ENCODE results near the gene TNS3.

TNS3 gene

DNA sequence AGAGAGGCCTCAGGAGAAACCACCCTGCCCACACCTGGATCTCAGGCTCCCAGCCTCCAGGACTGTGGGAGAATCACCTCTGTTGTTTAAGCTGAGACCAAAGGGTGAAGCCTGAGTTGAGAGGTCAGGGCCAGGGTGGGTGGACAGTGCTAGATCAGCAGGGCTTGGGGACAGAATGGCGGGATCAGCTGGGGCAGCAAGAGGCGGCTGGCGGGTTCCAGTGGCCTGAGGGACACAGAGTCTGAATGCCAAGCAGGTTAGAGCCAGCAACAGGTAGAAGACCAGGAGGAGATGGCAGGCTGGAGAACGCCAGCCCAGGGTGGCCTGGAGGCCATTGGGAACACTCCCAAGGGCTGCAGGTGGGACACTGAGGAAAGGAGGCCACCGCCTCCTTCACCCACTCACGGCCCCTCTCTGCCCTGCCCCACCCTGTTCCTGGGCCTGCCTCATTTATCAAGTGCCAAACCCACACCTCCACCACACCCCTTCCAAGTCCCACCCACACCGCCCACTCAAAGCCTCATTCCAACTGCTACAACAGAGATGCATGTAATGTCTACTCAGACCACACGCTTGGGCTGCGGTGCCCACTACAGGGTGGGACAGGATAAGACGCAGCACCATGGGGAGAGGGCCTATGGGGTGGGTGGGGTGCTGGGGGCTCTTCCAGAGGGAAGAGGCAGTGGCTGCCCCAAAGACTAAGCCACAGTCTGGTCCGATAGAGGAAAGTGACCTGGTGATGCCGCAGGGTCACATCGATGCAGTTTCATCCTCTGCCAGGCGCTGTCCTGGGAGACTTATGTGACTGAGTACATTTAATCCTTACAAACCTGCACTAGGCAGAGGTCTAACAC is 173.9 kb downstream of the TNS3 start:
- Mint-ChIP-seq H3K4me3 (no peak overlapping the region), H3K9me3 (ENCODE audit: low read depth) (no peaks in the 10 kb centered on the region), H3K27ac (no peak overlapping the region), H3K27me3 (no peaks in the 10 kb centered on the region), H3K4me1 (ENCODE audit: low read depth) (peaks cover 10% of the 10 kb centered on the region), H3K36me3 (no peaks in the 10 kb centered on the region)

GRCh38 chr7:47407136-47407535 is 174.8 kb downstream of the TNS3 start:
- H3K27me3 Mint-ChIP-seq = no peaks in the 10 kb centered on the region
- H3K4me3 Mint-ChIP-seq = no peak overlapping the region
- H3K27ac Mint-ChIP-seq = no peak overlapping the region
- H3K9me3 Mint-ChIP-seq (ENCODE audit: low read depth) = no peaks in the 10 kb centered on the region
- peaks cover 10% of the 10 kb centered on the region for H3K4me1 Mint-ChIP-seq (ENCODE audit: low read depth)
- no peaks in the 10 kb centered on the region for H3K36me3 Mint-ChIP-seq

- no peaks in the 10 kb centered on the region for H3K27me3 Mint-ChIP-seq
- H3K27ac Mint-ChIP-seq = no peak overlapping the region
- no peak overlapping the region for H3K4me3 Mint-ChIP-seq
- H3K9me3 Mint-ChIP-seq (ENCODE audit: low read depth) = no peaks in the 10 kb centered on the region
- peaks cover 10% of the 10 kb centered on the region for H3K4me1 Mint-ChIP-seq (ENCODE audit: low read depth)
- no peaks in the 10 kb centered on the region for H3K36me3 Mint-ChIP-seq
Measured at GRCh38 chr7:47406801-47407129, 175.1 kb downstream of the TNS3 start.

GRCh38 chr7:47405921-47406800 is 175.8 kb downstream of the TNS3 start:
- H3K4me3 Mint-ChIP-seq = no peak overlapping the region
- no peaks in the 10 kb centered on the region for H3K9me3 Mint-ChIP-seq (ENCODE audit: low read depth)
- H3K36me3 Mint-ChIP-seq = no peaks in the 10 kb centered on the region
- no peaks in the 10 kb centered on the region for H3K27me3 Mint-ChIP-seq
- H3K4me1 Mint-ChIP-seq (ENCODE audit: low read depth) = peaks cover 10% of the 10 kb centered on the region
- no peak overlapping the region for H3K27ac Mint-ChIP-seq

DNA sequence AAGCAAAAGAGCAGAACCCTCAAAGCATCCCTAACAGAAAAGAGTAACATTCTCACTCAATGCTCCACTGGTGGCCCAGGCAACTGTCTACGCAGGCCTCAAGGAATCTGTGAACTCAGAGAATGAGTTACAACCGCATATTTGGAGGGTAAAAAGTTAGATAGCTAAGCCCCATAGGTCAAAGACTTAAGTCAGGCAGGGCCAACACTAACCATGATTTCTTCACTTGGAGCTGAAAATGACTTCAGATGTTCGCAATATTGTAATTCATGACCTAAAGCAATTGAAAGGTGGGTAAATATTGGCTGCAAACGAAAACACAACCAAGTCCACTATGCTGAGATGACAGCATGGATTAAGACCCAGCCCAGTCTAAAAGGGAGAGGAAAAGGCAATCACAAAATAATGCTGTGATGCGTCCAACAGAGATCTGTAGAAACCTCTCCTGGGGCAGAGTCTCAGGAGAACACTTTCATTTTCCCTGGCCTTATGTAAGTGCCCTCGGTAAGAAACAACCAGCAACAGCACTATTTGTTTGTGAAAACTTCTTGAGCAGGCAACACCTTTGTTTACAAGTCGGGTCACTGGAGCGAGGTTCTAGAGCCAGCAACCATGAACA is 176.5 kb downstream of the TNS3 start:
- Mint-ChIP-seq H3K4me3 (no peak overlapping the region), H3K27ac (no peak overlapping the region), H3K27me3 (no peaks in the 10 kb centered on the region), H3K36me3 (no peaks in the 10 kb centered on the region), H3K9me3 (ENCODE audit: low read depth) (no peaks in the 10 kb centered on the region), H3K4me1 (ENCODE audit: low read depth) (peaks cover 10% of the 10 kb centered on the region)

DNA sequence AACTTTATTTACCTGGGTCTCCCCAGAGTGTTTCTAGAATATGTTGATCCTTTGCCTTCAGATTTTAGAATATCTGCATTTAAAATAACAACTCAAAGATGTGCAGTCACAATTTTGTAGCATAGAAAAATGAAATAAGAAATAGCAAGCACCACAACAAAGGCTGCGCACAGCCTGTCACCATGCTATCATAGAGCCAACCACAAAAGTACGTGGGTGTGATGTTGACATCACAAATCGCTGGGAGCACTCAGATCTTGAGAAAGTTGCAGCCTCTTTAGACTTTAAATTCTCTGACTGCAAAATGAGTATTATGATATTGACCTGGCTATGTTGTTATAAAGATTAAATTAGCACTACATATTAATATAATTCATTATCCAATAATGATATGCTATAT is 177.9 kb downstream of the TNS3 start:
- Mint-ChIP-seq H3K4me3 (no peak overlapping the region), H3K36me3 (no peaks in the 10 kb centered on the region), H3K27ac (no peak overlapping the region), H3K4me1 (ENCODE audit: low read depth) (peaks cover 10% of the 10 kb centered on the region), H3K9me3 (ENCODE audit: low read depth) (no peaks in the 10 kb centered on the region), H3K27me3 (no peaks in the 10 kb centered on the region)

DNA sequence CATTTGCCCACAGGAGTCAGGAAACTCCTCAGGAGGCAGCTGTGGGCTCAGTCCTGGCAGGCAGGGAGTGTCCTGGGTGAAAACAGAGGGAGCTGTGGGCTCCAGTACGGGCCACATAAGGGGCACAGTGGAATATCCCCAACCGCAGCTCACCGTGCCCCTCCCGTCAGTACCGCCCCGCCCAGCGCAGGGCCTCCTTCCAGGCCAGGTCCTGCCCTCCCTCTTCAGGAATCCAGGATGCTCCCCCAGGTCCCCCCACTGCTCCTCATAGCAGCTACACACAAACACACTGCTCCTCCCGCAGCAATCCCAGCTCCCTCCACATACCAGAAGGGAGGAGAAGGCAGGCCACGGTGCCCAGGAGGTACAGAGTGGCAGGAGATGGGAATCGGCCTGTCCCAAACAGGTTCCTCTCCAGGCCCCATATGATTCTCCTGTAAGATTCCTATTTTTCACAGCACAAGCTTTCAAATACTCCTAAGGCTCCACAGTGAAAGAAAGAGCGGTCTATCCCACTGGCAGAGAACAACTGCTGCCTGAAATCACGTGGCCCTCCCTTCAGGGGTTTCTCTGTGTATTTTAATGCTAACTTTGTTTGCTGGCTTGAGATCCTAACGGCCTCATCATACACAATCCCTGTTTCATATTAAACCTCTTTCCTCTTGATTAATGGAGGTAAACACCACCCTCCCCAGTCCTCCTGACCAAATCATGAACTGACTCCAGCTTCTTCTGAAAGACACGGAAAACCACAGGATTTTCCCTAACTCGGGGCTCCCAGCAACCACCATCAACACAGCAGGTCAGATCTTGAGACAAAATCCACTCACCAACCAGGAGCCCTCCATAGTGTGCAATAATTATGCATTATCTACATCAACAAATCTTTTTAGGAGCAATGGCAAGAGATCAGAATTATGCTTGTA is 178.7 kb downstream of the TNS3 start:
- no peak overlapping the region for H3K4me3 Mint-ChIP-seq
- H3K4me1 Mint-ChIP-seq (ENCODE audit: low read depth) = peaks cover 10% of the 10 kb centered on the region
- no peaks in the 10 kb centered on the region for H3K9me3 Mint-ChIP-seq (ENCODE audit: low read depth)
- no peaks in the 10 kb centered on the region for H3K27me3 Mint-ChIP-seq
- H3K27ac Mint-ChIP-seq = no peak overlapping the region
- H3K36me3 Mint-ChIP-seq = no peaks in the 10 kb centered on the region

DNA sequence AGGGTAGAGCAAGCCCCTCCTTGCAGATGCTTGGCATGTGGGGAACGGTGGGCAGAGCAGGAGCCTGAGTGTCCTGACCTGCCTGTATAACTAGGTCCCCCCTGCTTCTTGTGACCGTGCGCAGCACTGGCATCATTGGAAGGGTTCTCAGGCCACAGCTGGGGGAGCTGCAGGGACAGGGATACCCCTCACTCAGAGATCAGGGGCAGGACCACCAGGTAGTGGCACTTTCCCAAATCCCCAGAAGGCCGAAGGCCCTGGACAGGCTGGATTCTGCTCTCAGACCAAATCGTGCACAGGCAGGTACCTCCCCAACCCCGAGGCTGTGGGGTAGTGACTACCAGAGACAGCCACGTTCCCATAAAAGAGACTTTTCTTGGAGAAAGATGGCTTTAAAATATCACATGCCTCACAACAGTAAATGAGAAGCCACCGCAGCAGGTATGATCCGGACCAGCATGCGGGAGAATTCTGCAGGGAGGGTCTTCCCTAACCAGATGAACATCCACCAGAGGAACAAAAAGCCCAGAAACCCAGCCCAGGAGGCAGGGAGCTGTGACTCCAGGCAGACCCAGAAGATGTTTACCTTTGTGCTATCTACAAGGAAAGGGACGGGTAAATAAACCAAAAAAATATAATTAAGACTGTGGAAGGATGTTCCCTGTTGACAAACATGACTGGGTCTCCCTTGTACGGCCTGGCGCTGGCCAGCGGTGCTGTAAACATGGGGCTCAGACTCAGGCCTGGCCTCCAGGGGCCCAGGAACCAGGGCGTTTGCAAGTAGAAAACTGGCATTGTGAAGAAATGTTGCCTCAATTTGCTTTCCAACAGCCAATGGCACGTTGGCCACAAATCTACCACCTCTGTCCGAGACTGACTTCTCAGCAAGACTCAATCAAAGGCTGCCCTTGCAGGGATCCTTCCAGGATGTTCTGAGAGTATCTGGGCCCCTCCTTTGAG is 180.0 kb downstream of the TNS3 start:
- no peaks in the 10 kb centered on the region for H3K9me3 Mint-ChIP-seq (ENCODE audit: low read depth)
- H3K27ac Mint-ChIP-seq = no peak overlapping the region
- peaks cover 10% of the 10 kb centered on the region for H3K4me1 Mint-ChIP-seq (ENCODE audit: low read depth)

DNA sequence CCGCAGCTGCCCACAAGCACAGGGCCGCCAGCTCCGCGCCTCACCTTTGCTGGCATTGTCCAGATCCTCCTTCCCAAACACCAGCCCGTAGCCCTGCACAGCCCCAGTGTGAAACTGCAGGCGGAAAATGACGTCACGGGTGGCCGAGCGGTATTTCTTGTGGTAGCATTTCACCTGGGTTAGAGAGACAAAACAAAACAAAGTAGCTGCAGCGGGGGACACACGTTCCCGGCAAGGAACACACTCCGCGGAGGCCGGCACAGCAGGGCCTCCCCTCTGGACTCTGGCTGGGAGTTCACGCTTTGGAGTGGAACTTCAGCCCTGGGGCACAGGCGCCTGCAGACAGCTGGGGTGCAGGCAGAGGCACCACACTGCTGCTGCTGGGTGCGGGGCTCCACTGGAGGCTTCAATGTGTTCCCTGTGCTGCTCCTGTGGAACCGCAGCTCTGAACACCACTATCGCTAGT is 181.1 kb downstream of the TNS3 start:
- peaks cover 10% of the 10 kb centered on the region for H3K4me1 Mint-ChIP-seq (ENCODE audit: low read depth)
- H3K9me3 Mint-ChIP-seq (ENCODE audit: low read depth) = no peaks in the 10 kb centered on the region

More for the DNA sequence above, 180.0 kb downstream of the TNS3 start:
- Mint-ChIP-seq H3K36me3 (no peaks in the 10 kb centered on the region), H3K4me3 (no peak overlapping the region), H3K27me3 (peaks cover 2% of the 10 kb centered on the region)

GRCh38 chr7:47400001-47400400 is 181.9 kb downstream of the TNS3 start:
- no peak overlapping the region for H3K4me3 Mint-ChIP-seq
- H3K9me3 Mint-ChIP-seq (ENCODE audit: low read depth) = no peaks in the 10 kb centered on the region
- peaks cover 2% of the 10 kb centered on the region for H3K27me3 Mint-ChIP-seq
- H3K4me1 Mint-ChIP-seq (ENCODE audit: low read depth) = peaks cover 10% of the 10 kb centered on the region
- no peaks in the 10 kb centered on the region for H3K36me3 Mint-ChIP-seq
- no peak overlapping the region for H3K27ac Mint-ChIP-seq

More for the DNA sequence above, 181.1 kb downstream of the TNS3 start:
- Mint-ChIP-seq H3K27me3 (peaks cover 2% of the 10 kb centered on the region), H3K36me3 (no peaks in the 10 kb centered on the region), H3K27ac (no peak overlapping the region), H3K4me3 (no peak overlapping the region)

DNA sequence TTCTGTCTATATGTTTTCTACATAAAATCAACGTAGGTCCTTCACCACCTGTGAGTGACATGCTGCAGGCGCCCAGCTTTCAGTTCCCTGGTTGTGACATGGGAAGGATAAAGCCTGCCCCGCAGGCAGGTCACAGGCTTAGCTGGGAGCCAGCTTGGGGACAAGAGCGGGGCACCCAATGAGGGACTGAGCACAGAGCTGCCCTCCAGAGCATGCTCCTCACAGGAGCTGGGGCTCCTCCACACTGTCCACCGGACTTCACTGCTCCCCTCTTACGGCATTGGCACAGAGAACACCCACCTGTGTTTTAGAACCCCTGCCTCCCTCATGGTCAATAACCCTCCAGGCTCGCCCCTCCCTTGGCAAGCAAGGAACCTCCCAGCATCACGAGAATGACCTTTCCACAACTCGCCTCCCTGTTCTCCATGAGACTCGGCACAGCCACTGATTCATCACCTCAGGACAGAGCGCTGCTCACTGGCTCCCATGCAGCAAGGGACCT is 187.1 kb downstream of the TNS3 start:
- H3K27ac Mint-ChIP-seq = no peak overlapping the region

GRCh38 chr7:47394216-47394615 is 187.7 kb downstream of the TNS3 start:
- no peaks in the 10 kb centered on the region for H3K4me1 Mint-ChIP-seq (ENCODE audit: low read depth)
- peaks cover 7% of the 10 kb centered on the region for H3K27me3 Mint-ChIP-seq
- H3K36me3 Mint-ChIP-seq = no peaks in the 10 kb centered on the region
- no peak overlapping the region for H3K27ac Mint-ChIP-seq
- H3K9me3 Mint-ChIP-seq (ENCODE audit: low read depth) = no peaks in the 10 kb centered on the region
- H3K4me3 Mint-ChIP-seq = no peak overlapping the region

More for the DNA sequence above, 187.1 kb downstream of the TNS3 start:
- H3K27me3 Mint-ChIP-seq = peaks cover 7% of the 10 kb centered on the region
- no peaks in the 10 kb centered on the region for H3K4me1 Mint-ChIP-seq (ENCODE audit: low read depth)
- no peaks in the 10 kb centered on the region for H3K9me3 Mint-ChIP-seq (ENCODE audit: low read depth)
- H3K4me3 Mint-ChIP-seq = no peak overlapping the region
- no peaks in the 10 kb centered on the region for H3K36me3 Mint-ChIP-seq

DNA sequence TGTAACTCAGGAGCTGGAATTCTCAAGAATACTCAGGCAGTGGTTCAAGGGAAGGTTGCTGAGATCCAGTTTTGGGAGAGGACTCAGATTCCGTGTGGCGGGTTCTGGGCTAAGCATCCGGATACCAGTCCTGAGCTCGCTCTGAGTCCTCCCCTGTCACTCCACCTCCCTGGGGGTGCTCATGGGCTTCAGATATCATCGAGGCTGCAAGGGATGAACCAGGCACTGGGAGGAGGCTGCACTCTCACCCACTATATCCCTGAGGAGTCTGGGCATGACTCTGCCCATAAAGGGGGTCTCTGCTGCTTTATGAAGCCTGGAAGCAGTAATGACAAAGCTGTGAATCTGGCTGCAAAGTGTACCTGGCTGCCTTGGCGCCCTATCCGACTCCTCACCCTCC is 188.5 kb downstream of the TNS3 start:
- no peak overlapping the region for H3K27ac Mint-ChIP-seq
- H3K4me3 Mint-ChIP-seq = no peak overlapping the region
- H3K36me3 Mint-ChIP-seq = no peaks in the 10 kb centered on the region
- H3K9me3 Mint-ChIP-seq (ENCODE audit: low read depth) = no peaks in the 10 kb centered on the region
- no peaks in the 10 kb centered on the region for H3K4me1 Mint-ChIP-seq (ENCODE audit: low read depth)
- peaks cover 7% of the 10 kb centered on the region for H3K27me3 Mint-ChIP-seq

Measured in activated naive CD8-positive, alpha-beta T cell (primary cell).